Fibroblast of lung (primary cell): Measurements from ENCODE around the gene KRT7. TPM values are rescaled to one million over a fixed set of nuclear protein-coding genes. Genes with fewer than 3 reads are reported as not detected.
"Not testable (repeated sequence)": the region's sequence is repeated elsewhere in the genome, so short reads cannot be mapped to it uniquely, and the experiment has no call there.

ENCODE experiments used
- DNase-seq, 2 donors: peaks; one replicate each; pipeline versions ENCODE4 v3.0.0 to v3.0.0-alpha.2; 2010; ENCODE audit warnings: low read depth in 2 of 2
- H2AFZ ChIP-seq: 2 replicates; pipeline ENCODE4 v1.5.1; 2012; ENCODE audit warnings: low read length, control low read depth, inconsistent platforms
- H3K27ac ChIP-seq: 2 replicates; pipeline ENCODE4 v1.5.1; 2011; ENCODE audit warnings: low read length, control low read depth; ENCODE audit not compliant: insufficient read depth
- H3K27me3 ChIP-seq: 2 replicates; pipeline ENCODE4 v1.5.1; 2011; ENCODE audit warnings: mild to moderate bottlenecking, low read length; ENCODE audit not compliant: control insufficient read depth, insufficient read depth
- H3K36me3 ChIP-seq: 2 replicates; pipeline ENCODE4 v1.5.1; 2011; ENCODE audit warnings: low read length; ENCODE audit not compliant: control insufficient read depth, insufficient read depth
- H3K4me1 ChIP-seq: 2 replicates; pipeline ENCODE4 v1.5.1; 2011; ENCODE audit warnings: low read length; ENCODE audit not compliant: control insufficient read depth, insufficient read depth; ENCODE audit errors: extremely low read depth
- H3K4me2 ChIP-seq: 2 replicates; pipeline ENCODE4 v1.5.1; 2011; ENCODE audit warnings: low read length, control low read depth; ENCODE audit not compliant: insufficient read depth; ENCODE audit errors: extremely low read depth
- H3K4me3 ChIP-seq, 4 experiments: fragments of 200-600 bp in 1 of 4; sonication (generic) in 1 of 4; replicated peaks in 1 of 4; 2 replicates each; pipeline ENCODE4 v1.5.1; 2011 to 2016; ENCODE audit warnings: low read length in 4 of 4, low read depth in 3 of 4, mild to moderate bottlenecking in 3 of 4, control low read depth in 2 of 4, inconsistent platforms in 1 of 4, mixed read lengths in 1 of 4; ENCODE audit not compliant: insufficient read depth in 1 of 4; ENCODE audit errors: control extremely low read depth in 1 of 4
- H3K79me2 ChIP-seq: 2 replicates; pipeline ENCODE4 v1.5.1; 2012; ENCODE audit warnings: mild to moderate bottlenecking, low read length, inconsistent platforms; ENCODE audit not compliant: control insufficient read depth, insufficient read depth
- H3K9ac ChIP-seq: 2 replicates; pipeline ENCODE4 v1.5.1; 2011; ENCODE audit warnings: mild to moderate bottlenecking, low read length, control low read depth; ENCODE audit not compliant: insufficient read depth
- H3K9me3 ChIP-seq: 2 replicates; pipeline ENCODE4 v1.5.1; 2012; ENCODE audit warnings: low read depth, low read length; ENCODE audit not compliant: control insufficient read depth, insufficient read depth
- H4K20me1 ChIP-seq: 2 replicates; pipeline ENCODE4 v1.5.1; 2011; ENCODE audit warnings: low read length; ENCODE audit not compliant: control insufficient read depth, insufficient read depth; ENCODE audit errors: extremely low read depth
- CTCF ChIP-seq, 2 donors: IDR thresholded peaks in 1 of 2; conservative IDR thresholded peaks in 1 of 2; 1 replicate in 1 of 2; 2 replicates in 1 of 2; pipeline ENCODE4 v1.5.1; 2011 to 2012; ENCODE audit warnings: low read length in 2 of 2, control low read depth in 1 of 2, inconsistent platforms in 1 of 2, low read depth in 1 of 2, mild to moderate bottlenecking in 1 of 2
- EZH2 ChIP-seq: IDR thresholded peaks from 2 replicates; pipeline ENCODE4 v1.5.1; 2012; ENCODE audit warnings: low read length, control low read depth, mild to moderate bottlenecking; ENCODE audit errors: missing control alignments
- polyA plus RNA-seq, 2 donors: library from polyadenylated mRNA; depleted of rRNA in 1 of 2; stranded (reverse) in 1 of 2; unstranded in 1 of 2; fragments of >200 nt; gene quantifications; 2 replicates each; pipeline ENCODE4 v1.2.1, GENCODE V29; 2011 to 2012; ENCODE audit warnings: missing spikeins in 1 of 2
- total RNA-seq: library from RNA; depleted of rRNA; stranded (reverse); fragments of >200 nt; gene quantifications from 2 replicates; pipeline ENCODE4 v1.2.1, GENCODE V29; 2014

KRT7 gene
- total and polyA plus RNA-seq, 2 donors (not counting 1 experiment from before 2014, with no cell fraction given), result 3.5 to 8.6 TPM

GRCh38 chr12:52250048-52250990, 17.3 kb downstream of the KRT7 start:
- Histone ChIP-seq H3K9ac (no peak overlapping the region), H3K79me2 (no peaks in the 10 kb centered on the region)

GRCh38 chr12:52251367-52252051, 18.5 kb downstream of the KRT7 start:
- TF ChIP-seq EZH2, result no peak
- no peak for TF ChIP-seq CTCF (conservative IDR thresholded peaks at IDR 0.05 in 1 of 2, IDR thresholded peaks at IDR 0.05 in 1 of 2; ENCODE audit: low read depth in 1 of 2, low read length in 2 of 2)
- no peak overlapping the region for H3K4me2 ChIP-seq

More at GRCh38 chr12:52250048-52250990, 17.3 kb downstream of the KRT7 start:
- no peak overlapping the region for H2AFZ ChIP-seq
- no peak overlapping the region for H3K4me2 ChIP-seq
- H3K4me3 ChIP-seq, result no peak overlapping the region
- H4K20me1 ChIP-seq, result no peaks in the 10 kb centered on the region
- H3K9me3 ChIP-seq, result no peaks in the 10 kb centered on the region
- H3K27me3 ChIP-seq, result peaks cover 11% of the 10 kb centered on the region
- TF ChIP-seq CTCF (conservative IDR thresholded peaks at IDR 0.05 in 1 of 2, IDR thresholded peaks at IDR 0.05 in 1 of 2; ENCODE audit: low read depth in 1 of 2, low read length in 2 of 2), result peak in 1 of 2 donors; percentile 23
- peak; percentile 76 for TF ChIP-seq EZH2
- H3K27ac ChIP-seq, result no peak overlapping the region
- no peak for DNase-seq
- no peaks in the 10 kb centered on the region for H3K36me3 ChIP-seq
- H3K4me1 ChIP-seq, result no peaks in the 10 kb centered on the region

GRCh38 chr12:52252175-52252615, 19.2 kb downstream of the KRT7 start:
- not testable (repeated sequence) for H2AFZ ChIP-seq, H3K9me3 ChIP-seq, H4K20me1 ChIP-seq, H3K9ac ChIP-seq, DNase-seq, H3K4me1 ChIP-seq, H3K36me3 ChIP-seq, H3K27ac ChIP-seq, H3K4me3 ChIP-seq, H3K79me2 ChIP-seq, H3K4me2 ChIP-seq
- H3K27me3 ChIP-seq, result peaks cover 18% of the 10 kb centered on the region

More at GRCh38 chr12:52251367-52252051, 18.5 kb downstream of the KRT7 start:
- Histone ChIP-seq H3K79me2 (no peaks in the 10 kb centered on the region), H3K36me3 (no peaks in the 10 kb centered on the region), H3K27ac (no peak overlapping the region), H3K27me3 (peaks cover 18% of the 10 kb centered on the region), H3K9ac (no peak overlapping the region), H3K4me3 (no peak overlapping the region), H3K4me1 (no peaks in the 10 kb centered on the region), H4K20me1 (no peaks in the 10 kb centered on the region), H3K9me3 (no peaks in the 10 kb centered on the region), H2AFZ (no peak overlapping the region)
- no peak for DNase-seq
